ENCODE results near the gene SRRM2. TPM values are rescaled to one million over a fixed set of nuclear protein-coding genes. Genes with fewer than 3 reads are reported as not detected.
A peak's percentile ranks its signal among the peaks of the same experiment; 100 is the strongest.

The SRRM2 gene
- total RNA-seq, 1 donor from 2014 or later: 699 TPM

GRCh38 chr16:2745961-2746360 is 6.5 kb upstream of the SRRM2 start:
- Mint-ChIP-seq H3K9me3 (ENCODE audit: unreplicated experiment) (peaks cover 3% of the 10 kb centered on the region), H3K27ac (ENCODE audit: unreplicated experiment) (no peak overlapping the region), H3K4me1 (ENCODE audit: low read depth, unreplicated experiment) (peaks cover 6% of the 10 kb centered on the region), H3K36me3 (ENCODE audit: unreplicated experiment) (no peaks in the 10 kb centered on the region), H3K4me3 (ENCODE audit: unreplicated experiment) (no peak overlapping the region), H3K27me3 (ENCODE audit: unreplicated experiment) (peaks cover under 1% of the 10 kb centered on the region)
- no peak for TF ChIP-seq CTCF (IDR thresholded peaks at IDR 0.05; ENCODE audit: partially characterized antibody, unreplicated experiment)
- DNase-seq: no peak

GRCh38 chr16:2748757-2749455 is 3.5 kb upstream of the SRRM2 start:
- peaks cover 12% of the 10 kb centered on the region for H3K27me3 Mint-ChIP-seq (ENCODE audit: unreplicated experiment)
- no peak for TF ChIP-seq CTCF (IDR thresholded peaks at IDR 0.05; ENCODE audit: partially characterized antibody, unreplicated experiment)

GRCh38 chr16:2749476-2749875 is 3.0 kb upstream of the SRRM2 start:
- DNase-seq: no peak
- no peaks in the 10 kb centered on the region for H3K36me3 Mint-ChIP-seq (ENCODE audit: unreplicated experiment)
- H3K27ac Mint-ChIP-seq (ENCODE audit: unreplicated experiment): peak overlapping the region; percentile 0
- peaks cover 14% of the 10 kb centered on the region for H3K27me3 Mint-ChIP-seq (ENCODE audit: unreplicated experiment)
- no peak overlapping the region for H3K4me3 Mint-ChIP-seq (ENCODE audit: unreplicated experiment)
- peaks cover 16% of the 10 kb centered on the region for H3K9me3 Mint-ChIP-seq (ENCODE audit: unreplicated experiment)
- TF ChIP-seq CTCF (IDR thresholded peaks at IDR 0.05; ENCODE audit: partially characterized antibody, unreplicated experiment): no peak
- peaks cover 14% of the 10 kb centered on the region for H3K4me1 Mint-ChIP-seq (ENCODE audit: low read depth, unreplicated experiment)

More at GRCh38 chr16:2748757-2749455, 3.5 kb upstream of the SRRM2 start:
- Mint-ChIP-seq H3K36me3 (ENCODE audit: unreplicated experiment) (no peaks in the 10 kb centered on the region), H3K27ac (ENCODE audit: unreplicated experiment) (no peak overlapping the region), H3K4me1 (ENCODE audit: low read depth, unreplicated experiment) (peaks cover 8% of the 10 kb centered on the region), H3K4me3 (ENCODE audit: unreplicated experiment) (no peak overlapping the region), H3K9me3 (ENCODE audit: unreplicated experiment) (peaks cover 15% of the 10 kb centered on the region)
- DNase-seq: no peak

- Mint-ChIP-seq H3K27me3 (ENCODE audit: unreplicated experiment) (peaks cover 15% of the 10 kb centered on the region), H3K36me3 (ENCODE audit: unreplicated experiment) (no peaks in the 10 kb centered on the region), H3K4me3 (ENCODE audit: unreplicated experiment) (no peak overlapping the region), H3K9me3 (ENCODE audit: unreplicated experiment) (peaks cover 16% of the 10 kb centered on the region), H3K27ac (ENCODE audit: unreplicated experiment) (peak overlapping the region; percentile 99), H3K4me1 (ENCODE audit: low read depth, unreplicated experiment) (peaks cover 17% of the 10 kb centered on the region)
- TF ChIP-seq CTCF (IDR thresholded peaks at IDR 0.05; ENCODE audit: partially characterized antibody, unreplicated experiment): no peak
- DNase-seq: no peak
Observed at GRCh38 chr16:2749936-2750335, 2.5 kb upstream of the SRRM2 start.

GRCh38 chr16:2751577-2752034 is 832 bp upstream of the SRRM2 start:
- Mint-ChIP-seq H3K4me3 (ENCODE audit: unreplicated experiment) (peak overlapping the region; percentile 86), H3K9me3 (ENCODE audit: unreplicated experiment) (peaks cover 21% of the 10 kb centered on the region), H3K36me3 (ENCODE audit: unreplicated experiment) (no peaks in the 10 kb centered on the region), H3K27me3 (ENCODE audit: unreplicated experiment) (peaks cover 21% of the 10 kb centered on the region), H3K27ac (ENCODE audit: unreplicated experiment) (peak overlapping the region; percentile 99), H3K4me1 (ENCODE audit: low read depth, unreplicated experiment) (peaks cover 30% of the 10 kb centered on the region)
- TF ChIP-seq CTCF (IDR thresholded peaks at IDR 0.05; ENCODE audit: partially characterized antibody, unreplicated experiment): no peak
- peak; percentile 78 for DNase-seq

Measured in glutamatergic neuron (in vitro differentiated cells).